Breast epithelium (tissue), 3 donors: ENCODE measurements around the gene GADL1.

Experiments used
- CTCF ChIP-seq, 3 donors: fragments of 450-650 bp; IDR thresholded peaks; one replicate each; pipeline ENCODE4 v1.5.1; 2016 to 2017; ENCODE audit warnings: antibody characterized with exemption in 3 of 3, mild to moderate bottlenecking in 3 of 3, moderate library complexity in 3 of 3
- POLR2A ChIP-seq: fragments of 450-650 bp; IDR thresholded peaks from one replicate; pipeline ENCODE4 v1.6.1; 2016; ENCODE audit warnings: antibody characterized with exemption, mild to moderate bottlenecking, moderate library complexity
- POLR2AphosphoS5 ChIP-seq, 3 donors: sonication (generic); formaldehyde crosslinking; IDR thresholded peaks; one replicate each; pipeline ENCODE4 v1.6.1; 2017; ENCODE audit warnings: antibody characterized with exemption in 3 of 3

- TF ChIP-seq CTCF (IDR thresholded peaks at IDR 0.05) (no peak), POLR2A (no peak), POLR2AphosphoS5 (IDR thresholded peaks at IDR 0.05) (no peak)
These were observed 186.0 kb downstream of the GADL1 start for GRCh38 chr3:30708472-30708871.
